HG03175 (cell line): ENCODE results near the gene N4BP2L2.

Experiments used
- ATAC-seq: cut with Tn5 transposase; IDR thresholded peaks from one replicate; pipeline ENCODE4 v1.9.1; 2021; ENCODE audit warnings: mild to moderate bottlenecking, moderate library complexity; ENCODE audit not compliant: unreplicated experiment

The N4BP2L2 gene

DNA sequence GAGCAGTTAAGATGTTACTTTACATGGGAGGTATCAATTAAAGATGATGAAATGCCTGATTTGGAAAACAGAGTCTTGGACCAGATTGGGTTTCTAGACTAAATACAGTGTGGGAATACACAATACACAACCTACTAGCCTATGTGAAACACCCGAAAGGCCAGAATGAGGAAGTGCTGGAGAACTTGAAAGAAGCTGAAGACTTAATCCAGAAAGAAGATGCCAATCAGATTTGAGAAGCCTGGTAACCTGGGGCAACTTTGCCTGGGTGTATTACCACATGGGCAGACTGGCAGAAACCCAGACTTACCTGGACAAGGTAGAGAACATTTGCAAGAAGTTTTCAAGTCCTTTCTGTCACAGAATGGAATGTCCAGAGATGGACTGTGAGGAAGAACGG, 153.9 kb downstream of the N4BP2L2 start:
- no peak for ATAC-seq

DNA sequence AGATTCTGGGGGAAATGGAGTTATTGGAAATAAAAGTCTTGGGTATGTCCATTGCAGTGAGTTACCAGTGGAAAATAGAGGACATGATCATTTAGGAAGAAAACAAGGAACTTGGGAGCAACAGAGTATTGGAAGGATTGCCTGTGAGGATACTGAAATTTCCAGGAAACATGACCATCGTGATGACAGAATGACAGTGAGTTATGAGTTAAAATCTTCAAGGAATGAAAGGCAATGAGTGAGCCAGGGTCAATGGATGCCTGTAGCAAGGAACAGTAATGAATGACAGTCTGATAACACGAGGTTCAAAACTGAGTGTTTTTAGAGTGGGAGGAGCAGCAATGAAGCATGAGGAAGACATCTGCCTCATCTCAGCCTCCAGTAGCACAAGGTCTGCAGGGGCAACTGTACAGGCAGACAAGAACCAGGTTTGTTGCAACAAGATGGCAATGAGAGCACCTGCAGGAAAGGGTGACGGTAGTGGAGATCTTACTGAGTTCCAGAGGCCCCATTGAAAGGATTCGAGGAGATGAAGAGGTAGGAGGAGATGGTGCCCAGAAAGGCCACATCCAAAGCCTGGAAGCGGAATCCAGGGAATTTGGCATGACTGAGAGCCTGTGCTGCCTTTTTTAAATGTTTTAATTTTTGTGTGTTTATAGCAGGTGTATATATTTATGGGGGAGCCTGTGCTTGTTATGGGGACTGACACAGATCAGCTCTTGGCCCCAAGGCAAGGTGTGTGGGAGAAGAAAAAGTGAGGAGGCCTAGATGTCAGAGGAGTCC, 154.6 kb downstream of the N4BP2L2 start:
- ATAC-seq: no peak
